Amniotic epithelial cell (primary cell): Measurements from ENCODE around the gene PLEKHA7.

ENCODE experiments used
- DNase-seq: peaks from one replicate; pipeline ENCODE4 v3.0.0-alpha.2; 2010; ENCODE audit warnings: low read depth

PLEKHA7 gene

GRCh38 chr11:16789063-16789420 lies 225.2 kb downstream of the PLEKHA7 start:
- DNase-seq, result no peak

- DNase-seq, result peak; percentile 53
Observed at GRCh38 chr11:16788141-16789062, 225.8 kb downstream of the PLEKHA7 start.

GRCh38 chr11:16787035-16787742 lies 227.0 kb downstream of the PLEKHA7 start:
- no peak for DNase-seq

- DNase-seq, result no peak
Observed at GRCh38 chr11:16786131-16786530, 228.1 kb downstream of the PLEKHA7 start.

GRCh38 chr11:16785520-16786128 lies 228.6 kb downstream of the PLEKHA7 start:
- DNase-seq, result peak; percentile 75

GRCh38 chr11:16784666-16785065 lies 229.5 kb downstream of the PLEKHA7 start:
- peak; percentile 40 for DNase-seq

- no peak for DNase-seq
Observed at GRCh38 chr11:16784097-16784496, 230.1 kb downstream of the PLEKHA7 start.

- DNase-seq, result no peak
Observed at GRCh38 chr11:16783321-16783801, 230.9 kb downstream of the PLEKHA7 start.

- no peak for DNase-seq
Observed at GRCh38 chr11:16781936-16782919, 232.0 kb downstream of the PLEKHA7 start.

GRCh38 chr11:16780698-16781550 lies 233.3 kb downstream of the PLEKHA7 start:
- no peak for DNase-seq

GRCh38 chr11:16780146-16780545 lies 234.1 kb downstream of the PLEKHA7 start:
- no peak for DNase-seq

GRCh38 chr11:16779436-16779835 lies 234.8 kb downstream of the PLEKHA7 start:
- no peak for DNase-seq

GRCh38 chr11:16778876-16779275 lies 235.3 kb downstream of the PLEKHA7 start:
- no peak for DNase-seq

GRCh38 chr11:16778286-16778685 lies 235.9 kb downstream of the PLEKHA7 start:
- DNase-seq, result no peak

- no peak for DNase-seq
Observed at GRCh38 chr11:16777613-16777975, 236.6 kb downstream of the PLEKHA7 start.

- no peak for DNase-seq
Observed at GRCh38 chr11:16776711-16777612, 237.3 kb downstream of the PLEKHA7 start.

GRCh38 chr11:16775614-16776283 lies 238.5 kb downstream of the PLEKHA7 start:
- DNase-seq, result no peak

GRCh38 chr11:16774936-16775613 lies 239.1 kb downstream of the PLEKHA7 start:
- no peak for DNase-seq
